NB4 (cell line): ENCODE data around the gene JMJD1C.

Experiments
- DNase-seq: peaks from one replicate; pipeline ENCODE4 v3.0.0; 2010; ENCODE audit warnings: low read depth
- H3K4me3 ChIP-seq: one replicate; pipeline ENCODE4 v1.5.1; 2011; ENCODE audit warnings: mild to moderate bottlenecking, low read depth, low read length, moderate library complexity
- CTCF ChIP-seq: IDR thresholded peaks from one replicate; pipeline ENCODE4 v1.5.1; 2012; ENCODE audit warnings: low read depth, low read length
- MYC ChIP-seq: IDR thresholded peaks from 2 replicates; pipeline ENCODE4 v1.6.1; 2011; ENCODE audit warnings: low read depth, low read length
- POLR2A ChIP-seq: IDR thresholded peaks from 2 replicates; pipeline ENCODE4 v1.6.1; 2011; ENCODE audit warnings: mild to moderate bottlenecking; ENCODE audit not compliant: insufficient read length; ENCODE audit errors: extremely low read depth
- TF ChIP-seq, protein P1 (sequence below): IDR thresholded peaks from 2 replicates; pipeline ENCODE4 v1.6.1; 2011; ENCODE audit warnings: low read depth, low read length

JMJD1C gene

DNA sequence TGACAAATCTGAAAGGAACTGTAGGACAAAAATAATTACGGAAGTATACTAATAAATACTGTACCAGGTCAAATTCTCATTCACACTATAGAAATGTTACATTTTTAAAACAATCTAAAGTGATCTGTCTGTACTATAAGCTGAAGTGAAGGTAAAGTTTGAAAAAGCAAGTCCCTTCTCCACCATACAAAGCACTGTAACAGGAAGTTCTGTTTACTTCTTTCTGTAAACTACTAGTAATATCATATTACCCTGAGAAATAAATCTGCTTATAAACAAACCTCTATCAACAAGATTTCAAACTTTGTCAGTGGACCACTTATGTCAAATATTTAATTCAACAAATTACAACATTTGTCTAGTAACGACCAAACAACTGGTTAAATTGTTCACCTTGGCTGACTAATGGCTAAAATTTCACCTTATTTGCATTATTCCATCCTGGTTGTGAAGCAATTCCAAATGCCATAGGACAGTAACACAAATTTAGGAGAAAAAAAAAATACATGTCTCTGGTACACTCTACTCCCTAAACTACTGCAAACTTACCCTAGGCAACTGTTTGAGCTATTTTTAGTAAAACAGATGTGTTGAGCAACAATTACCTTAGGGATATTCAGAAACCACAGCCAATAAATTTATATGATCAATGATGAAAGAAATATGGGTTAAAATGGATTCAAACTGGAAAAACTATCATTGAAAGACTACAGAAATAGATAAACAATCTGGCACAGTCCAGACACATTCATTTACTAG, 206.7 kb downstream of the JMJD1C start:
- DNase-seq = peak; percentile 33
- TF ChIP-seq, protein P1, sequence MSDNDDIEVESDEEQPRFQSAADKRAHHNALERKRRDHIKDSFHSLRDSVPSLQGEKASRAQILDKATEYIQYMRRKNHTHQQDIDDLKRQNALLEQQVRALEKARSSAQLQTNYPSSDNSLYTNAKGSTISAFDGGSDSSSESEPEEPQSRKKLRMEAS = no peak
- no peak for TF ChIP-seq CTCF
- no peak for TF ChIP-seq POLR2A
- TF ChIP-seq MYC = no peak
- H3K4me3 ChIP-seq = no peak overlapping the region

DNA sequence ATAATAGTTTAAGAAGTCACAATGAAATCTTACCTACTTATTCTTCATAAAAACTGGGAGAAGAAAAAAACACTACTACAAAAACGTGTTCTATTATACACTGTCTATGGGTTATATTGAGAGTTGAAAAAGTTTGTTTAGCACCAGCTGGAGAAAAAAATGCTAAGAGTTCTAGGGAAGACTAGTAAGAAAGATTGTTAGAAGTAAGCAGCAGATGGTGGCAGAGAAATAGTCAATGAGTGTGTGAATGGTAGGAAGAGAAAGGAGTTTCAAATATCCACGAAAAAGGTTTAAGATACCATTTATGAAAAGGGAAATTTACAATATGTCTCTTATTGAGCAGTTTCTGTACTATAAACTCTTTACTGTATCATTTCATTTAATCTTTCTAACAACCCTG, 208.0 kb downstream of the JMJD1C start:
- no peak for DNase-seq
- no peak for TF ChIP-seq POLR2A
- TF ChIP-seq, protein P1 = no peak
- TF ChIP-seq CTCF = no peak
- no peak for TF ChIP-seq MYC
- no peak overlapping the region for H3K4me3 ChIP-seq

GRCh38 chr10:63256009-63256773, 209.6 kb downstream of the JMJD1C start:
- H3K4me3 ChIP-seq = peak overlapping the region; percentile 30
- DNase-seq = peak; percentile 93
- TF ChIP-seq MYC (no peak; the same call in 1 of the 2 replicates), POLR2A (no peak), CTCF (no peak)
- TF ChIP-seq, protein P1 = no peak

DNA sequence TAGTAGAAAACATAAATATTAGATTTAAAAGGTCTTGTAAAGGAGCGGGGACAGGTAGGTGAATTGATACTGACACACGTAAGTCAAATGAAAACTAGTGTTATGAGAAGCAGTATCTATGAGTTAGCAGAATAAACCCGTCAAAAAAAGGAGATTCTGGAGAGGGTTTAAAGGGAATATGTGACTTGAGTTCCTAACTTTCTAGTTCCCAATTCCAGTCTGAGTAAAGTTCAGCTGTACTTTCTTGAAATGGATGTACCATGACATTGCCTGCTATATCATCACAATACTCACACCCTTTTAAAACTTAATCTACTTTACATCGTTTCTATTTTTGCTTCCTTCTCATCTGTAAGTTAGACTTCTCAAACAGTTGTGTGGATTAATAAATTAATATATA, 210.5 kb downstream of the JMJD1C start:
- no peak overlapping the region for H3K4me3 ChIP-seq
- no peak for DNase-seq
- TF ChIP-seq, protein P1 = no peak
- TF ChIP-seq POLR2A (no peak), CTCF (no peak)

DNA sequence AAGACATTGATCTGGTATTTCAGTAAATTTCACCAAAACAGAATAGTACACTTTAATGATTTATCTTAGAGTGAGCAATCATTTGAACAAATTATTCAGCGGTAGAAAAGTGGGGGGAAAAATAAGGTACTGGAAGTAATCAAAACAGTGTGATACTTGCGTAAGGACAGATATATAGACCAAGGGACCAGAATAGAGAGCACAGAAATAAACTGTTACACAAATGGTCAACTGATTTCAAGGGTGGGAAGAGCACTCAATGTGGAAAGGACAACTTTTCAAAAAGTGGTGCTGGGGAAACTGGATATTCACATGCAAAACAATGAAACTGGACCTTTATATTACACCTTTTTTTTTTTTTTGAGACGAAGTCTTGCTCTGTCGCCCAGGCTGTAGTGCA, 212.7 kb downstream of the JMJD1C start:
- H3K4me3 ChIP-seq = no peak overlapping the region
- TF ChIP-seq, protein P1 = no peak
- no peak for TF ChIP-seq CTCF
- no peak for TF ChIP-seq MYC
- TF ChIP-seq POLR2A = no peak
- no peak for DNase-seq
